ENCODE results near the gene GDAP2.

GRCh38 chr1:117838911-117839310, 90.5 kb downstream of the GDAP2 start:
- TF ChIP-seq, protein P1, sequence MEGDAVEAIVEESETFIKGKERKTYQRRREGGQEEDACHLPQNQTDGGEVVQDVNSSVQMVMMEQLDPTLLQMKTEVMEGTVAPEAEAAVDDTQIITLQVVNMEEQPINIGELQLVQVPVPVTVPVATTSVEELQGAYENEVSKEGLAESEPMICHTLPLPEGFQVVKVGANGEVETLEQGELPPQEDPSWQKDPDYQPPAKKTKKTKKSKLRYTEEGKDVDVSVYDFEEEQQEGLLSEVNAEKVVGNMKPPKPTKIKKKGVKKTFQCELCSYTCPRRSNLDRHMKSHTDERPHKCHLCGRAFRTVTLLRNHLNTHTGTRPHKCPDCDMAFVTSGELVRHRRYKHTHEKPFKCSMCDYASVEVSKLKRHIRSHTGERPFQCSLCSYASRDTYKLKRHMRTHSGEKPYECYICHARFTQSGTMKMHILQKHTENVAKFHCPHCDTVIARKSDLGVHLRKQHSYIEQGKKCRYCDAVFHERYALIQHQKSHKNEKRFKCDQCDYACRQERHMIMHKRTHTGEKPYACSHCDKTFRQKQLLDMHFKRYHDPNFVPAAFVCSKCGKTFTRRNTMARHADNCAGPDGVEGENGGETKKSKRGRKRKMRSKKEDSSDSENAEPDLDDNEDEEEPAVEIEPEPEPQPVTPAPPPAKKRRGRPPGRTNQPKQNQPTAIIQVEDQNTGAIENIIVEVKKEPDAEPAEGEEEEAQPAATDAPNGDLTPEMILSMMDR (IDR thresholded peaks at IDR 0.05 in 8 of 11, conservative IDR thresholded peaks at IDR 0.05 in 3 of 11) = no peak
- no peak for TF ChIP-seq POLR2A (IDR thresholded peaks at IDR 0.05)
- no peak for TF ChIP-seq POLR2AphosphoS5 (IDR thresholded peaks at IDR 0.05)
